ENCODE data around the gene NPBWR2.

DNA sequence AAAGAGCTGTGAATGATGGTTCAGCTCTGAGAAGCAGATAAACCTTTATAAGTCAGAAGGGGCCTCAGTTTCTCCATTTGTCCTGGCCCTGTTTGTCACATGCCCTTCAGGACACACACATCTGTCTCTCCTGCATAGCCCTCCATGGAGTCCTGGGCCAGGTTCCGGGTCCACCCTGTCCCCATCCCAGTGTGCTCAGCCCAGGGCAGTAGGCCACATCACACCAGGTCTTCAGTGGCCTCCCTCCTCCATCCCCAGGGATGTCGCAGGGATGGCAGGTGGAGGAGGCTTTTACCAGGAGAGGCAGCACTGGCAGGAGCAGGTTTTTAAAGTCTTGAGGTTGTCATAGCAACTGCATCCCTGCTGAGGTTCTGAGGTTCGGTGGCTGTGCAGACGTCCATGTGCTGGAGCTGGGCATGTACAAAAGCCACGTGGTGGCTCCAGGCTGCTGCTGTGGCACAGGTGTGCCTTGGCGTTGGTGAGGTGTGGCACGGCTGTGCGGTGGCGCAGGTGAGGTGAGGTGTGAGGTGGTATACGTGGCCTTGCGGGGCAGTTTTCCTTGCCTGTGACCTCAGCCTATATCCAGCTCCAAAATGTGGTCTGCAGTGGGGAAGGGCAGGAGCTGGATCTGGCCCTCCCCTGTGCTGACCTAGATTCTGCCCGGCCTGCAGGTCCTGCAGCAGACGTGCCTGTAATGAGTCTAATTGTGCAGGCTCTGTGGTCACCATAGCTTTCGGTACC is 8.0 kb upstream of the NPBWR2 start:
- TF ChIP-seq, protein P1, sequence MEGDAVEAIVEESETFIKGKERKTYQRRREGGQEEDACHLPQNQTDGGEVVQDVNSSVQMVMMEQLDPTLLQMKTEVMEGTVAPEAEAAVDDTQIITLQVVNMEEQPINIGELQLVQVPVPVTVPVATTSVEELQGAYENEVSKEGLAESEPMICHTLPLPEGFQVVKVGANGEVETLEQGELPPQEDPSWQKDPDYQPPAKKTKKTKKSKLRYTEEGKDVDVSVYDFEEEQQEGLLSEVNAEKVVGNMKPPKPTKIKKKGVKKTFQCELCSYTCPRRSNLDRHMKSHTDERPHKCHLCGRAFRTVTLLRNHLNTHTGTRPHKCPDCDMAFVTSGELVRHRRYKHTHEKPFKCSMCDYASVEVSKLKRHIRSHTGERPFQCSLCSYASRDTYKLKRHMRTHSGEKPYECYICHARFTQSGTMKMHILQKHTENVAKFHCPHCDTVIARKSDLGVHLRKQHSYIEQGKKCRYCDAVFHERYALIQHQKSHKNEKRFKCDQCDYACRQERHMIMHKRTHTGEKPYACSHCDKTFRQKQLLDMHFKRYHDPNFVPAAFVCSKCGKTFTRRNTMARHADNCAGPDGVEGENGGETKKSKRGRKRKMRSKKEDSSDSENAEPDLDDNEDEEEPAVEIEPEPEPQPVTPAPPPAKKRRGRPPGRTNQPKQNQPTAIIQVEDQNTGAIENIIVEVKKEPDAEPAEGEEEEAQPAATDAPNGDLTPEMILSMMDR (IDR thresholded peaks at IDR 0.05), result no peak
- TF ChIP-seq POLR2A (IDR thresholded peaks at IDR 0.05) (no peak), POLR2AphosphoS5 (IDR thresholded peaks at IDR 0.05) (no peak), EP300 (IDR thresholded peaks at IDR 0.05; ENCODE audit: low read depth) (no peak)

Measured in transverse colon (tissue), 4 donors.